ENCODE measurements around the gene RIT1.

RIT1 gene

DNA sequence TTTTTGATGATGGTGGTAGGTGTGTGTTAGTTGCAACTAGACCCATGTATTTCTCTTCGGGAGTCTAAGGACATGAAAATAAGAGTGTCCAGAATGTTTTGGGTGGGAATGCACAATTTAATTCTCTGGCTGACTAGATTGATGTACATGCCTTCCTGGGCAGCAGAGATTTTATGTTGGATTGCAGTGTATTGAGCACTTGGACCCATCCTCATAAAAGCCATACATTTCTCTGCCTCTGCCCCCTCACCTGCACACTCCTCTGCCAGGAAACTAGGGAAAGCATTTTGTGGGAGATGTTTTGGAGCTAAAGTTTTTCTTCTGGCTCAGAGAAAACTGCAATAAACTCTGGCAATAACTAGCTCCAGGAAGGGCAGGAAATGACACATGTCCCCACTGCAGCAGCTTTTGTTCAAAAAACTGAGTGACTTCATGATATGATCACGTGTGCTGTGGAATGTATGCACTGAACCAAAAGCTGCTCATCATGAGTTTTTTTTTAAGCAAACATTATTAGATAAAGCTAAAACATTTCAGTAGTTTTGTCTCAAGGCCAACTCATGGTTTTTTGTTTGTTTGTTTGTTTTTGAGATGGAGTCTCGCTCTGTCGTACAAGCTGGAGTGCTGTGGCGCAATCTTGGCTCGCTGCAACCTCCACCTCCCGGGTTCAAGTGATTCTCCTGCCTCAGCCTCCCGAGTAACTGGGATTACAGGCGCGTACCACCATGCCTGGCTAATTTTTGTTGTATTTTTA lies 17.6 kb downstream of the RIT1 start:
- H3K27me3 ChIP-seq (replicated peaks): no peaks in the 10 kb centered on the region
- TF ChIP-seq CTCF (IDR thresholded peaks at IDR 0.05; ENCODE audit: low read depth, low read length, missing control alignments): no peak
- H3K36me3 ChIP-seq (replicated peaks): peaks cover 14% of the 10 kb centered on the region
- DNase-seq: peak; percentile 84
- H3K4me3 ChIP-seq (ENCODE audit: low read depth, low read length): peak overlapping the region; percentile 4
- peak overlapping the region; percentile 79 for H3K27ac ChIP-seq
- in situ Hi-C loops (cut with HindIII; ENCODE audit: low pct_ligation_motif_present, low sequenced_read_pairs): no loop called here

GRCh38 chr1:155892796-155893195 lies 18.4 kb downstream of the RIT1 start:
- in situ Hi-C loops (cut with HindIII; ENCODE audit: low pct_ligation_motif_present, low sequenced_read_pairs): no loop called here
- Histone ChIP-seq H3K27me3 (replicated peaks) (no peaks in the 10 kb centered on the region), H3K4me3 (ENCODE audit: low read depth, low read length) (no peak overlapping the region), H3K36me3 (replicated peaks) (peaks cover 13% of the 10 kb centered on the region), H3K27ac (peak overlapping the region; percentile 79)
- no peak for TF ChIP-seq CTCF (IDR thresholded peaks at IDR 0.05; ENCODE audit: low read depth, low read length, missing control alignments)
- peak; percentile 65 for DNase-seq

DNA sequence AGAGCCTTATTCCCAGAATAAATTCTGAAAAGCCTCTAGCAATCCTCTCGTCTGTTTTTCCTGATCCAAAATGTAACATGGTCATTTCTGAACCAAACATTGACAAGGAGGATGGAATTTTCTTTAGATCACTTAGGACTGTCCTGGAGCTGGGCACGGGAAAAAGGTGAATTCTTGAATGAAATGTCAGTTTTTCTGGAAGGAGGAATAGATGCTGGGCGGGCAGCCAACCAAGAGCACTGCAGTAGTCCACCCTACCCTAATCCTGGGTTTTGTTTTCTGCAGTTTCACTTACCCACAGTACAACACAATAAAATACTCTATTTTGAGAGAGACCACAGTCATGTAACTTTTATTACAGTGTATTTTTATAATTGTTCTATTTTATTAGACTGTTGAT lies 20.9 kb downstream of the RIT1 start:
- in situ Hi-C loops (cut with HindIII; ENCODE audit: low pct_ligation_motif_present, low sequenced_read_pairs): no loop called here
- no peak for TF ChIP-seq CTCF (IDR thresholded peaks at IDR 0.05; ENCODE audit: low read depth, low read length, missing control alignments)
- Histone ChIP-seq H3K36me3 (replicated peaks) (no peaks in the 10 kb centered on the region), H3K27ac (peak overlapping the region; percentile 10), H3K27me3 (replicated peaks) (no peaks in the 10 kb centered on the region), H3K4me3 (ENCODE audit: low read depth, low read length) (no peak overlapping the region)
- no peak for DNase-seq

GRCh38 chr1:155889566-155889965 lies 21.6 kb downstream of the RIT1 start:
- Histone ChIP-seq H3K27me3 (replicated peaks) (no peaks in the 10 kb centered on the region), H3K36me3 (replicated peaks) (no peaks in the 10 kb centered on the region), H3K27ac (peak overlapping the region; percentile 10), H3K4me3 (ENCODE audit: low read depth, low read length) (no peak overlapping the region)
- in situ Hi-C loops (cut with HindIII; ENCODE audit: low pct_ligation_motif_present, low sequenced_read_pairs): no loop called here
- DNase-seq: peak; percentile 69
- no peak for TF ChIP-seq CTCF (IDR thresholded peaks at IDR 0.05; ENCODE audit: low read depth, low read length, missing control alignments)

DNA sequence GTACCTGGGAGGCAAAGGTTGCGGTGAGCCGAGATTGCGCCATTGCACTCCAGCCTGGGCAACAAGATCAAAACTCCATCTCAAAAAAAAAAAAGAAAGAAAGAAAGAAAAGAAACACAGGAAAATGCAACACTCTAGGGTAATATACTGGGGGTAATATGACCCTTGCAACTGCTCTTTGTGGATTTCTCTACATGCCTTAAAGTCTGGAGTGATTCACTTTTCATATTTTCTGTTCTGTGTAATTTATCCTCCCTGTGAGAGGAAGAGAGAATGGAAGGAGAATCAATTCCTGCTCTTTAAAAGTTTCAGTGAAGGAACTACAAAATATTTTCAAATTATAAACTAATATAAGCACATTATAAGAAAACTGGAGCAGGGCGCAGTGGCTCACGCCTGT lies 22.7 kb downstream of the RIT1 start:
- H3K4me3 ChIP-seq (ENCODE audit: low read depth, low read length): no peak overlapping the region
- H3K36me3 ChIP-seq (replicated peaks): no peaks in the 10 kb centered on the region
- TF ChIP-seq CTCF (IDR thresholded peaks at IDR 0.05; ENCODE audit: low read depth, low read length, missing control alignments): no peak
- DNase-seq: no peak
- in situ Hi-C loops (cut with HindIII; ENCODE audit: low pct_ligation_motif_present, low sequenced_read_pairs): no loop called here
- peak overlapping the region; percentile 19 for H3K27ac ChIP-seq
- no peaks in the 10 kb centered on the region for H3K27me3 ChIP-seq (replicated peaks)

GRCh38 chr1:155884982-155885381 lies 26.2 kb downstream of the RIT1 start:
- no peak for TF ChIP-seq CTCF (IDR thresholded peaks at IDR 0.05; ENCODE audit: low read depth, low read length, missing control alignments)
- Histone ChIP-seq H3K27ac (no peak overlapping the region), H3K4me3 (ENCODE audit: low read depth, low read length) (no peak overlapping the region), H3K27me3 (replicated peaks) (no peaks in the 10 kb centered on the region), H3K36me3 (replicated peaks) (no peaks in the 10 kb centered on the region)
- no peak for DNase-seq
- in situ Hi-C loops (cut with HindIII; ENCODE audit: low pct_ligation_motif_present, low sequenced_read_pairs): no loop called here
